Measurements from ENCODE around the gene FEZ2. TPM values are rescaled to one million over a fixed set of nuclear protein-coding genes. Genes with fewer than 3 reads are reported as not detected.

The FEZ2 gene
- total and polyA plus RNA-seq, 9 of the 15 experiments (the other 6 are each of a cell fraction or from before 2014, with no cell fraction given): 9.9 to 35.5 (median 20.1) TPM

- no peak for TF ChIP-seq ZNF280B (CRISPR knock-in tag; IDR thresholded peaks at IDR 0.05)
- no peak for TF ChIP-seq ZSCAN29 (IDR thresholded peaks at IDR 0.05)
- no peak for TF ChIP-seq MNT (conservative IDR thresholded peaks at IDR 0.05)
- TF ChIP-seq POLR2AphosphoS5 (IDR thresholded peaks at IDR 0.05; ENCODE audit: control insufficient read depth, insufficient read depth, low read depth, low read length): no peak
- no peak for TF ChIP-seq ZNF316 (IDR thresholded peaks at IDR 0.05)
- TF ChIP-seq IRF1 (CRISPR knock-in tag; IDR thresholded peaks at IDR 0.05; ENCODE audit: borderline replicate concordance): no peak
- TF ChIP-seq GTF2A2 (tag; IDR thresholded peaks at IDR 0.05): no peak
- TF ChIP-seq DPF2 (IDR thresholded peaks at IDR 0.05): no peak
- TF ChIP-seq KLF1 (tag; IDR thresholded peaks at IDR 0.05): no peak
- no peak for TF ChIP-seq POLR2H (tag; IDR thresholded peaks at IDR 0.05; ENCODE audit: low read depth)
- TF ChIP-seq EZH2 (IDR thresholded peaks at IDR 0.05; ENCODE audit: borderline replicate concordance, low read depth, low read length): no peak
- no peak for TF ChIP-seq TSHZ1 (CRISPR knock-in tag; IDR thresholded peaks at IDR 0.05)
- TF ChIP-seq ETV5 (CRISPR knock-in tag; IDR thresholded peaks at IDR 0.05; ENCODE audit: low read depth): no peak
- TF ChIP-seq GMEB1 (CRISPR knock-in tag; IDR thresholded peaks at IDR 0.05): no peak
These were observed 35.7 kb downstream of the FEZ2 start (continued) for GRCh38 chr2:36562240-36562639.

Data from K562 (cell line).